KOPT-K1 (cell line): Measurements from ENCODE around the gene EIPR1.
"Not testable (repeated sequence)": the region's sequence is repeated elsewhere in the genome, so short reads cannot be mapped to it uniquely, and the experiment has no call there.

Experiments
- H3K27ac ChIP-seq: fragments of 200-600 bp; sonication (generic); 2 replicates; pipeline ENCODE4 v1.5.1; 2016; ENCODE audit warnings: antibody characterized with exemption, mild to moderate bottlenecking, low read depth, low read length; ENCODE audit not compliant: poor library complexity, severe bottlenecking
- H3K36me3 ChIP-seq: fragments of 200-600 bp; sonication (generic); 2 replicates; pipeline ENCODE4 v1.5.1; 2017; ENCODE audit warnings: antibody characterized with exemption, mild to moderate bottlenecking, low read length, moderate library complexity; ENCODE audit not compliant: insufficient read depth
- H3K9me3 ChIP-seq: fragments of 200-600 bp; sonication (generic); 2 replicates; pipeline ENCODE4 v1.5.1; 2017; ENCODE audit warnings: antibody characterized with exemption, low read length, mild to moderate bottlenecking; ENCODE audit not compliant: insufficient read depth, poor library complexity, severe bottlenecking

EIPR1 gene

GRCh38 chr2:3289526-3289925 lies 88.1 kb downstream of the EIPR1 start:
- no peak overlapping the region for H3K27ac ChIP-seq
- H3K9me3 ChIP-seq, result no peaks in the 10 kb centered on the region
- H3K36me3 ChIP-seq, result no peaks in the 10 kb centered on the region; the same call in 1 of the 2 replicates

- no peak overlapping the region for H3K27ac ChIP-seq
- no peaks in the 10 kb centered on the region; the same call in 1 of the 2 replicates for H3K36me3 ChIP-seq
- H3K9me3 ChIP-seq, result no peaks in the 10 kb centered on the region
Observed at GRCh38 chr2:3289171-3289515, 88.5 kb downstream of the EIPR1 start.

- no peaks in the 10 kb centered on the region for H3K9me3 ChIP-seq
- H3K27ac ChIP-seq, result no peak overlapping the region
- no peaks in the 10 kb centered on the region; the same call in 1 of the 2 replicates for H3K36me3 ChIP-seq
Observed at GRCh38 chr2:3288470-3289170, 89.0 kb downstream of the EIPR1 start.

GRCh38 chr2:3287896-3288295 lies 89.7 kb downstream of the EIPR1 start:
- Histone ChIP-seq H3K36me3 (no peaks in the 10 kb centered on the region; the same call in 1 of the 2 replicates), H3K9me3 (no peaks in the 10 kb centered on the region), H3K27ac (no peak overlapping the region)

DNA sequence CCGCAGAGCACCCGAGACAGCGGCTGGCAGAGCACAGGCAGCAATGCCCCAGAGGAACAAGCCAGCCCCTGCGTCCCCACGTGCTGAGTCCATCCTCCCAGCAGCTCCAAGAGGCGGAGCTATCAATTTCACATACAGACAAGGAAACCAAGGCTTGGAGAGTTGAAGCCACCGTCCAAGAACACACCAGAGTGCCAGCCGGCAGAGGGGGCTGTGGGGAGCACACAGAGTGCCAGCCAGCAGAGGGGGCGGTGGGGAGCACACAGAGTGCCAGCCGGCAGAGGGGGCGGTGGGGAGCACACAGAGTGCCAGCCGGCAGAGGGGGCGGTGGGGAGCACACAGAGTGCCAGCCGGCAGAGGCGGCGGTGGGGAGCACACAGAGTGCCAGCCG lies 91.0 kb downstream of the EIPR1 start:
- H3K36me3 ChIP-seq, H3K27ac ChIP-seq, H3K9me3 ChIP-seq: not testable (repeated sequence)

DNA sequence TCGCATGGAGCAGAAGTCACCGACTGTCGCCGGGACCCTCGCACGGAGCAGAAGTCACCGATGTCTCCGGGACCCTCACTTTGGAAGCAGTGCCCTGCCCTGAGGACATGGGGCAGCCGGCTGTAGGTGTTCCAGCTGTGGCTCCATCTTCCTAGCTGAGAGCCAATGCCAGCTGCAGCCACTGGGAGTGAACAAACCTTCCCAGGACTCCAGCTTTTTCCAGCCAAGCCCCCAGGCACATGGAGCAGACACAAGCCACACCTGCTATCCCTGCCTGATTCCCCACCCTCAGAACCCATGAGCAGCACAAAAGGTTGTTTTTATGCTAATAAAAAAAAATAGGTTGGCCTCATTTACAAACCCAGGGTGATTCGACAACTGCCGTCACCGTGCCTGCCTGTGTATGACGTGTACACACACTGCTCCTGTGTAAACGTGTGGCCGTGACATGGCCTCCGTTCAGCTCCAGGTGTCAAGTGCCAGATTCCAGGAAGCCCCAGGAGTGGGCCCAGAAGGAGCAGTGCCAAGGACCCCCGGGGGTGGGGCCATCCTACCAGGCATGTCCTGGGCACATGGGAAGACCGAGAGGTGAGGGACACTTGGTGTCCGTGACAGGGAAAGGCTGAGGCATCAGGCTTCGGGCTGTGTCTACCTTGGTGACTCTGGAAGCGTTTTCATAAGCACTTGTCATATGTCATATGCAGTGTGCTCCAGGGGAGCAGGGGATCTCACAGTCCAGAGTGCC lies 91.5 kb downstream of the EIPR1 start:
- Histone ChIP-seq H3K9me3 (no peaks in the 10 kb centered on the region), H3K27ac (no peak overlapping the region), H3K36me3 (peaks cover 2% of the 10 kb centered on the region; the same call in 1 of the 2 replicates)

DNA sequence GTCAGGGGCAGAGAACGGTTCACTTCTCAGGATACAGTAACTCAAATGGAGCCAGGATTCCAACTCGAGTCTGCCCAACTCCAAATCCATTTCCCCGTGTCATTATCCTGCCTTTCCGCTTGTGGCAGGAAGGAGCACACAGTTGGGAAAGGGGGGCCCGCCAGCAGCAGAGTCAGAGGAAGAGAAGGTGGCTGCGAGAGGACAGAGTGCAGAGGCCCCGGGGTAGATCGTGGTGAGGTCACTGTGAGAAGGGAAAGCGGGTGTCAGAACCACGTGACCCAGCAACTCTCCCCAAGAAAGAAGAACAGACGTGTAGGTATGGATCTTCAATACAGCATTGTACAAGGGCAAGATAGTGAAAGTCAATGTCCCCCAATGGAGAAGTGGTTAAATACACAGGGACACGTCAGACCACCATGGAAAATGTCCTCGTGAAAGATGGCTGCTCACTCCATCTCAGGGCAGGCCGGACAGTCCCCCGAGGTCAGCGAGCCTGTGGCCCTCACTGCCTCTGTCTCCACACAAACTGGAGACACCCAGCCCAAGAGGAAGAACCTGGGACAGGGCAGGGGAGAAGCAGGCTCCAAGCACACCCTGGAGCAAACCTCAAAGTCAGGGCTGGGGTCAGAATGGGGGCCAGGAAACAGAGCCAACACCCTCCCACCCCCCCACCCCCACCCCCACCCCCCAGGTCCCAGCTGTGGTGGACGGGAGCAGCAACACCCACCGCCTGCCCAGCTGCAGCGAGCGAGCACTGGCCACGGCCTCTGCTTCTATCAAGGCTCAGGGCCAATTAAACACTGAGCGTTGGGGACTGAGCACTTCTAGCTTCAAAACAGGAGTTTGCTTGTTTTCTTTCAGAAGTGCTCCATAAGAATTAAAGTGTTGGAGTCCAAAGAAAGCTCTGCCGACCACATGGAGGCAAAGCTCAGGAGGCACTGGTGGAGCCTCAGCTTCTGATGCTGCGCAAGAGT lies 92.7 kb downstream of the EIPR1 start:
- no peak overlapping the region for H3K27ac ChIP-seq
- H3K9me3 ChIP-seq, result no peaks in the 10 kb centered on the region
- H3K36me3 ChIP-seq, result peaks cover 6% of the 10 kb centered on the region; the same call in 1 of the 2 replicates

GRCh38 chr2:3283876-3284656 lies 93.6 kb downstream of the EIPR1 start:
- not testable (repeated sequence) for H3K9me3 ChIP-seq, H3K27ac ChIP-seq, H3K36me3 ChIP-seq

DNA sequence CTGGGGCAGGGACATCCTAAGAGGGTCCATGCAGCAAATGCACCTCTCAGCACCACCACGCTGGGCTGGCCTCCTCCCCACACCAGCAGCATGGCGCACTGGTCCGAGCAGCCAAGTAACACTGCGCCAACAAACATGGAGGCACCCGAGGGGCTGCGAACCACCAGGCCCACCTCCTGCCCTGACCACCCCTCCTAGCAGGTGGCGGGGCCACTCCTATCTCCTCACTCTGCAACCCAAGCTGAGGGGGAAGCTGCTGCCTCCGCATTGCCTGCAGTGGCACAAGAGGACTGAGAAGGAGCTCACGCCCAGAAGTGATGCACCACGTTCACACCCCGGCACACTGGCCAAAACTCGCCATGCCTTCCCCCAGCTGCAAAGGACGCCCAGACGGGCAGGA lies 94.4 kb downstream of the EIPR1 start:
- no peaks in the 10 kb centered on the region for H3K9me3 ChIP-seq
- H3K27ac ChIP-seq, result no peak overlapping the region
- H3K36me3 ChIP-seq, result peaks cover 6% of the 10 kb centered on the region; the same call in 1 of the 2 replicates

DNA sequence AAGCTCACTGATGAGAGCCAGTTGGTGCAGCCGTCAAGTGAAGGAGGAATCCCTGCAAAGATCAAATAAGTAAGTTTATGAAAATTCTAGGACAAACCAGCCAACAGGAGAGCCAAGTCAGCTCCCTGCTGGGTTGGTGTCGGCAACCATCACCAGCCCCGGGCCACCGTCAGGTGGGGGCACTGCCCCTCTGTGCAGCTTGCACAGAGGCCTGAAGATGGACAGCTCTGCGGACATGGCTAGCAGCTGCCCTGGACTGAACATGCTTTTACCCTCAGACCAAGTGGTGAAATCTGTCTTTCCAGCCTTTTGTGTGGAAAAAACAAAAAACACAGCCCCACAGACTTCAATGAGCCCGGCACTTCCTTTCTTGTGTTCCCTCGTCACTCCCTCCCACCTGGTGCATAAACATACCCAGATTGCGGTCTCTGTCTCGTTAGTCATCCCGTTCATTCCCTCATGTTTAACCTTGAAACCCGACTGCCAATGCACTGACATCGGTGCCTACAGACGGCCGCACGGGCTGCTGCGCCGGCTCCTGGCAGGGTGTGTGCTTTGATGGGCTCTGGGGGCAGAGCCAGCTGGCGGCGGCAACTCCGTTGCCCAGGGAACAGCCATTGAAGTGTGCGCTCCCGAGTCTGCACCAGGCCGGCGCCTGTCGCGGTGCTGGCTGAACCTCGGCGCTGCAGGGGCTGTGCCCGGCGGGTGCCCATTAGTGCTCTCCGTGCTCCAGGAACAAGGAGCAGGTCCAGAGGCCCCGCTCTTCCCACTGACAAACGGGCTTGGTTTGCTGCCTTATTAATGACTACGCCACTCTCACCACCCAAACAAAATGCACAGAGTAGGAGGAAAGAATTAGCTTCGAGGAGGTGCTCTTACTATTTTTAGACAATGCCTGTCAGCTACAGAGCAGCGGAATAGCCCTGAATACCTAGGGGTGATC lies 95.3 kb downstream of the EIPR1 start:
- no peak overlapping the region for H3K27ac ChIP-seq
- peaks cover 8% of the 10 kb centered on the region for H3K9me3 ChIP-seq
- peaks cover 13% of the 10 kb centered on the region; the same call in 1 of the 2 replicates for H3K36me3 ChIP-seq

DNA sequence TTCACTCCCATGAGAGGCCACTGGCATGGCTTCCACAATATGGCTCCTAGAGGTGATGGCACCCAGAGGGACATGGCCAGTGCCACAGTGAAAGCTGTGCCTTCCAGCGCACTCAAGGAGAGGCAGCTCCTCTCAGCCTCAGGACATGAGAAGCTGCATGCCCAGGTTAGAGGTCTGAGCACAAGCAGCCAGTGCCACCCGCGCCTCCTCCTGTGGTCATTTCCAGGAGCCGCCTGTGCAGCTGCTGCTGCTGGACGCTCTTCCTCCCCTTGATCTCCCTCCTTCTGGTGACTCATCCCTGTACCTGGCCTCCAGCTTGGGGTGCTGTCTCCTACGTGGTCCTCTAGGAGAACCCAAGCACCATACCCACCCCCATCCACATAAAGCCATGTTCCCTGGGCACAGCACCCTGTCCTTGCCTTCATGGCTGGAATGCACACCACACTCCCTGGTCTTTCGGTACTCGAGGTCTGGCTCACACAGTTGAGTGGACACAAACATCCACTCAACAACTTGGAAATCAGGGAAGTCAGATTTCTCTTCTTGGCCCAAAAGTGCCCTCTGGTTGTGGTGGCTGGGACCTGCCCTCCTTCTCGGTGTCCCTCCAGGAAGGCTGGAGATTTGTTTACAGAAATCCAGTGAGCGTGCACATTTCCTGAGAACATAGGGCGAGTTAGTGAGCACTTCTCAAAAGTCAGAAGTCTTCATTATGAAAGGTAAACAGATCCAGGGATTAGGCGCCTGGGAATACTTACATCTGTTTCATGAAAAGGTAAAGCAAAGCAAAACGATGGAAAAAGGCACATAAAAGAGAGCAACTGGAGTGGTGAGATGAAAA lies 96.7 kb downstream of the EIPR1 start:
- Histone ChIP-seq H3K9me3 (peaks cover 20% of the 10 kb centered on the region), H3K36me3 (peaks cover 15% of the 10 kb centered on the region; the same call in 1 of the 2 replicates), H3K27ac (no peak overlapping the region)

DNA sequence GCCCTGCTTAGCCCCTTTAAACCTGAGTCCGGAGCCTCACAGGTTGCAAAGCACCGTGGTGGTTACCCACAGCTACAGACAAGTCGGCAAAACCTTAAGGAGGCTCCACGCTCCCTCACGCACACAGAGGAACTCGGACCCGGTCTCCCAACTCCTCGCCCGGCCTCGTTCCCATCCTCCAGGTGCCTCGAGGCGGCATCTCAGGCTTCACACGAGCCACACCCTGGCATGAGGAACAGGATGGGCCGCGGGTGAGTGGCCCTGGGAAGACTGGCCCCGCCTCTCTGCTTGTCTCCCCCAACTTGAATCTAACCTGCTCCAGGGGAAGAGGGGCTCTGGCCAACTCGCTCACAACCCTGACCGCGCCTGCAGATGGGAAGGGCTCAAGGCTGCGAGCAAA lies 97.4 kb downstream of the EIPR1 start:
- no peak overlapping the region for H3K27ac ChIP-seq
- H3K9me3 ChIP-seq, result peaks cover 27% of the 10 kb centered on the region
- peaks cover 15% of the 10 kb centered on the region; the same call in 1 of the 2 replicates for H3K36me3 ChIP-seq
